GM12891 (cell line): ENCODE data around the gene ATP1A2.

Experiments
- PAX5 ChIP-seq: IDR thresholded peaks from 2 replicates; pipeline ENCODE4 v1.6.1; 2011; ENCODE audit warnings: low read length, moderate library complexity, mild to moderate bottlenecking; ENCODE audit not compliant: insufficient read depth, severe bottlenecking
- POLR2A ChIP-seq: IDR thresholded peaks from 2 replicates; pipeline ENCODE4 v1.6.1; 2011; ENCODE audit warnings: low read depth, low read length, control low read depth
- POLR2AphosphoS5 ChIP-seq: IDR thresholded peaks from 2 replicates; pipeline ENCODE4 v1.6.1; 2011; ENCODE audit warnings: low read depth, low read length, control low read depth

DNA sequence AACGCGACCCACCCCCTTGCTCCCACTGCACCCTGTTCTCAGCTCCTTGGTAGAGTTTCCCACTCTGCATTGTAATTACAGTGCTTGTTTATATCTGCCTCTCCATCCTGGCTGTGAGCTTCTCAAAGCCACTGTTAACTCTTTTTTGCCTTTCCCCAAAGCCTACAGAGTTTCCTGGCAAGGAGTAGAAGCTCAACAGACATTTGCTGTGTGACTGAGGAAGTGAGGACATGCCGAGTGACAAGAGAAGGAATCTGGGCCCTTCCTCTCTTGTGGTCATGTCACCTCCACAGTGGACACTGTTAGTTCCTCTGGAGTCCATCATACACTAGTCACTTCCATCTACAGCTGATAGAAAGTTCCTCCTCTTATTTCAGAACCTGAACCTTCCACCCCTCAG, 11.1 kb upstream of the ATP1A2 start:
- TF ChIP-seq POLR2AphosphoS5 (no peak), POLR2A (no peak), PAX5 (no peak)
